Common myeloid progenitor, CD34-positive (primary cell): ENCODE results near the gene NXPH3.

Experiments
- CTCF ChIA-PET: fragments of 350-600 bp; sonication (Branson Sonifier 250); formaldehyde crosslinking; loops from one replicate; lab custom pipeline; 2021; ENCODE audit warnings: antibody characterized with exemption; lab: Charles Lee
- POLR2A ChIA-PET: fragments of 350-600 bp; sonication (Branson Sonifier 250); formaldehyde crosslinking; loops from one replicate; lab custom pipeline; 2021; ENCODE audit warnings: antibody characterized with exemption; lab: Charles Lee
- DNase-seq, 3 donors: peaks; one replicate each; pipeline versions ENCODE4 v3.0.0 to v3.0.0-alpha.2; 2013
- H3K27ac ChIP-seq, 2 experiments: 1 replicate in 1 of 2; 2 replicates in 1 of 2; pipeline ENCODE4 v1.7.0; 2013; ENCODE audit warnings: inconsistent platforms in 2 of 2, low read length in 2 of 2, mild to moderate bottlenecking in 2 of 2, low read depth in 1 of 2, moderate library complexity in 1 of 2; ENCODE audit not compliant: severe bottlenecking in 2 of 2, insufficient read depth in 1 of 2, poor library complexity in 1 of 2
- H3K27me3 ChIP-seq, 5 experiments: replicated peaks in 2 of 5; 1 replicate in 3 of 5; 2 replicates in 2 of 5; pipeline versions ENCODE4 v1.6.1 to v1.7.0; 2013; ENCODE audit warnings: low read length in 4 of 5, mild to moderate bottlenecking in 2 of 5, moderate library complexity in 2 of 5, inconsistent platforms in 1 of 5; ENCODE audit not compliant: insufficient read depth in 5 of 5, control insufficient read depth in 4 of 5
- H3K36me3 ChIP-seq, 4 experiments: 1 replicate in 2 of 4; 2 replicates in 2 of 4; pipeline versions ENCODE4 v1.6.1 to v1.7.0; 2013; ENCODE audit warnings: low read length in 3 of 4, control low read depth in 1 of 4, mild to moderate bottlenecking in 1 of 4; ENCODE audit not compliant: control insufficient read depth in 4 of 4, insufficient read depth in 4 of 4
- H3K4me1 ChIP-seq, 4 experiments: 1 replicate in 3 of 4; 2 replicates in 1 of 4; pipeline versions ENCODE4 v1.6.1 to v1.7.1; 2013; ENCODE audit warnings: low read length in 3 of 4, mild to moderate bottlenecking in 3 of 4, control low read depth in 1 of 4, inconsistent platforms in 1 of 4, moderate library complexity in 1 of 4; ENCODE audit not compliant: control insufficient read depth in 4 of 4, insufficient read depth in 4 of 4; ENCODE audit errors: control extremely low read depth in 1 of 4
- H3K4me3 ChIP-seq, 7 experiments: 1 replicate in 4 of 7; 2 replicates in 3 of 7; pipeline versions ENCODE4 v1.5.1 to v1.7.0; 2013; ENCODE audit warnings: mild to moderate bottlenecking in 7 of 7, low read length in 6 of 7, moderate library complexity in 6 of 7, inconsistent platforms in 2 of 7, low read depth in 2 of 7, control low read depth in 1 of 7; ENCODE audit not compliant: insufficient read depth in 4 of 7, control insufficient read depth in 1 of 7; ENCODE audit errors: extremely low read depth in 1 of 7
- H3K9me3 ChIP-seq, 5 experiments: 1 replicate in 4 of 5; 2 replicates in 1 of 5; pipeline versions ENCODE4 v1.6.1 to v1.7.1; 2013; ENCODE audit warnings: low read length in 4 of 5, mild to moderate bottlenecking in 2 of 5, inconsistent platforms in 1 of 5, low read depth in 1 of 5, moderate library complexity in 1 of 5; ENCODE audit not compliant: control insufficient read depth in 4 of 5, insufficient read depth in 2 of 5; ENCODE audit errors: control extremely low read depth in 1 of 5
- WGBS: methylation state at CpG from one replicate; pipeline ENCODE4 v1.1.5; 2013; ENCODE audit not compliant: insufficient coverage; 5-methylcytosine and 5-hydroxymethylcytosine counted together

NXPH3 gene

DNA sequence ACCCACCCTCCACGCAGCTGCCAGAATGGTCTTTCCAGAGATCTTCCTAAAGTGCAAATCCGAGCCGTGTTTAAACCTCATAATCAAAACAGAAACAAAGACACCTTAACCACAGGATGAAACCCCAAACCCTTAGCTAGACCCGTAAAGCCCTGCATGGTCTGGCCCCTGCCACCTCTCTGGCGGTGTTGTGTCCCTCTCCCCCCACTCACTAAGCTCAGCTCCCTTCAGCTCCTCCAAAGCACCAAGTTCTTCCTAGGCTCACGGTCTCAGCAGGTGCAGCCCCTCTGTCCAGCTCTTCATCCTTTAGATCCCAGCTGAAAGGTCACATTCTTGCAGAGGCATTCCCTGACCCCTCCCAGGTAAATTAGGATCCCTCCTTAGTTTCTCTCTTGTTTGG is 4.4 kb upstream of the NXPH3 start:
- no peak for DNase-seq
- Histone ChIP-seq H3K36me3 (no peaks in the 10 kb centered on the region), H3K4me3 (no peak overlapping the region), H3K9me3 (no peaks in the 10 kb centered on the region), H3K27ac (no peak overlapping the region), H3K27me3 (peaks cover 0 to 38% (median 20%) of the 10 kb centered on the region in 5 experiments), H3K4me1 (peaks cover 0 to 30% (median 23%) of the 10 kb centered on the region in 4 experiments)
- ChIA-PET POLR2A (no interaction called here), CTCF (interaction anchor here (0.9 to 9.3 kb wide), 12 partner anchors 8 to 426 kb away, joined by 3 to 277 read pairs (median 4); partner anchors contain the start of gene SLC35B1)
- WGBS, result 91% methylated on average over 4 of the region's 6 CpGs

DNA sequence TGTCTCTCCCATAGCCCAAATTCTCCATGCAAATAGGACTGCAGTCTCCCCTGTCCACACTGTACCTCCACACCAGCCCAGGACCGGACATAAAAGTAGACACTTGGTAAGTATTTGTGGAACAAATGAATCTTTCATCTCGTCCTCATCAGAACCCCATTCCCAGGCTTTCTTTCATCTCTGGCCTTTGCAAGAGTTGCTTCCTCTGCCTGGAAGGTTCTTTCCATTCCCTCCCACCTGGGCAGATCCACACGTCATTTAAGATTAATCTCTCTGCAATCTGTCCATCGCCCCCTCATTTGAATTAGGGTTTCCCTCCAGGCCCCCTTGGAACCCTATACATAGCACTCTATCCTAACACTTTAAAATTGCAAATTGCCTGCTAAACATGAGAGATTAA is 3.9 kb upstream of the NXPH3 start:
- POLR2A ChIA-PET, result no interaction called here
- CTCF ChIA-PET, result interaction anchor here (0.9 to 9.3 kb wide), 10 partner anchors 10 to 426 kb away, joined by 3 to 277 read pairs (median 4); partner anchors contain the start of gene SLC35B1
- no peak for DNase-seq
- Histone ChIP-seq H3K4me3 (no peak overlapping the region), H3K27ac (no peak overlapping the region), H3K4me1 (peaks cover 0 to 30% (median 24%) of the 10 kb centered on the region in 4 experiments), H3K36me3 (no peaks in the 10 kb centered on the region), H3K9me3 (no peaks in the 10 kb centered on the region), H3K27me3 (peaks cover 0 to 43% (median 20%) of the 10 kb centered on the region in 5 experiments)
- 91% methylated on average over 4 of the region's 4 CpGs for WGBS

DNA sequence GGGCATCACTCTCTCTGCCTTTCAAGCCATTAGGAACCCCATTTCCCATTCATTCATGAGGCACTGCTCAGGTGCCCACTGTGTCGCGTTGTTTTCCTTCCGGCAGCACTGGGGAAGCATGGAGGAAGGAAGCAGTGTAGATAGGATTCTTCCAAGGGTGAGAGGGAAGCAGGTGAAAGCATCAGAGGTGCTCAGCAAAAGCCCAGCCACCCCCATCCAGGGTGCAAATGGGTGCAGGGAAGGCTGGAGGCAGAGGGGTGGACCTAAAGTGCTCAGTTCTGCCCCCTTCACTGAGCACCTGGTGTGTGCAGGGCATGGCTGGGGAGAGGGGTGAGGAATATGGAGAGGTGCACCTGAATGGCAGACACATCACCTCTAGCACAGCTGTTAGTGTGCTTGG is 3.4 kb upstream of the NXPH3 start:
- ChIA-PET CTCF (interaction anchor here (1.0 to 9.3 kb wide), 5 partner anchors 25 to 425 kb away, joined by 3 to 277 read pairs (median 5); partner anchors contain the start of gene SLC35B1), POLR2A (no interaction called here)
- Histone ChIP-seq H3K9me3 (no peaks in the 10 kb centered on the region), H3K27me3 (peaks cover 0 to 47% (median 23%) of the 10 kb centered on the region in 5 experiments), H3K4me1 (peaks cover 0 to 31% (median 27%) of the 10 kb centered on the region in 4 experiments), H3K27ac (no peak overlapping the region), H3K36me3 (no peaks in the 10 kb centered on the region), H3K4me3 (no peak overlapping the region)
- whole genome bisulfite sequencing, result 95% methylated on average over 3 of the region's 3 CpGs
- DNase-seq, result no peak

DNA sequence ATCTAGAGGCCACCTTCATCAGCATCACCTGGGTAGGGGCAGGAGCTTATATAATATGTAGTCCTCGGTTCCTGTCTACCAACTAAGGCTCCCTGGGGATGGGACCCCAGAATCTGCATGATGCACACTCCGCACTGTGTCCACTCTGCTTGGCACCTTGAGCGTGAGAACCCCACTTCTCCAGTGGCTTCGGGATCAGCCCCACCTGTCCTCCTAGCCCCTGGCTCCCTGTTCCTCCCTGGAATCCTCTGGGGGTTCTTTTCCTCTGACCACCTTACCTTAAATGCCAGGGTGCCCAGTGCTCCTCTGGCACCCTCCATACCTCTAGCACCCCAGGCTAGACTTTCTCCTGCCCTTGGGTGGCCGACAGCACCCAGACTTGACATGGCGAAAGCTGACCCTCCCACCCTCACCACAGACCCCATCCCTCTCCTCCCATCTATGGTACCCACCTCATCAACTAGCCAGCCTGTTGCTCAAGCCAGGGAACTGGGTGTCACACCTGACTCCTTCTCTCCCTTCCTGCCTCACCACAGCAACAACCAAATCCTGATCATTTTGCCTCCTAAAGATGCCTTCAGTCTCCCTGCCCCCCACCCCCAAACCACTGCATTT is 2.8 kb upstream of the NXPH3 start:
- CTCF ChIA-PET, result interaction anchor here (1.0 to 9.3 kb wide), 3 partner anchors 25 to 126 kb away, joined by 3 to 277 read pairs (median 5); partner anchors contain the start of gene SLC35B1
- 95% methylated on average over 6 of the region's 6 CpGs for WGBS
- POLR2A ChIA-PET, result no interaction called here
- no peaks in the 10 kb centered on the region for H3K9me3 ChIP-seq
- peaks cover 0 to 54% (median 28%) of the 10 kb centered on the region in 5 experiments for H3K27me3 ChIP-seq
- no peak for DNase-seq
- H3K4me3 ChIP-seq, result no peak overlapping the region
- H3K4me1 ChIP-seq, result peaks cover 0 to 27% (median 24%) of the 10 kb centered on the region in 4 experiments
- H3K36me3 ChIP-seq, result no peaks in the 10 kb centered on the region
- no peak overlapping the region for H3K27ac ChIP-seq

DNA sequence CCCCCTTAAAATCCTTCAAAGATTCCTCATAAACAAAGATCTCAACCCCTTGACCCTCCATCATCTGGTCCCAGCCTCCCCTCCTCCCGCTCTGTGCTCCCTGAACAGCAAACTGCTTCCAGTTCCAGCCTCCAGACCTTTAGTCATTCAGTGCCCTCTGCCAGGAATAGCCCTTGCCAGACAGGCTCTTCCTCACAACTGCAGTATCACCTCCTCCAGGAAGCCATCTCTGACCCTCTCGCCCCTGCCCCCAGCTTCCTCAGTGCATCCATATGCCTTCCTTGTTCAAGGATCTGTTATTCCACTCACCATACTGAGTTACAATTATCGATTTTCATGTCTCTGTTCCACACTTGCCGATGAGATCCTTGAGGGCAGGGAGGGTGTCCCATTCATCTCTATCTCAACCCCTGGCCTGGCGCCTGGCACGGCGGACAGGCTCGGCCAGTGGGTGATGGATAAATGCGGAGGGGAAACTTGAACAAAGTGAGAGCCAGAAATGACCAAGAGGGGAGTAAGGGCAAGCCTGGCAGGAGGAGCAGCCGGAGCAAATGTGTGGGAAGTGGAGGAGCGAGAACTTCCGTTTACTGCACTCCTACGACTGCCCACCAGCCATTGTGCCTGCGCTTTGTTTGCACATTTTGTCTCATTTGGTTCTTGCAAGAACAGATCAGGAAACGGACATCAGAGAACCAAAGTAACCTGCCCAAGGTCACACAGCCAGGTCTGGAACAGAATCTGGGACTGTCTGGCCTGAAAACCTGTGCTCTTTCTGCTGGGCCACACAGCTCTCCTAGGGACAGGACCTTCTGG is 2.0 kb upstream of the NXPH3 start:
- Histone ChIP-seq H3K4me1 (peaks cover 0 to 23% (median 21%) of the 10 kb centered on the region in 4 experiments), H3K27me3 (peaks cover 0 to 57% (median 30%) of the 10 kb centered on the region in 5 experiments), H3K36me3 (no peaks in the 10 kb centered on the region), H3K4me3 (no peak overlapping the region), H3K9me3 (no peaks in the 10 kb centered on the region), H3K27ac (no peak overlapping the region)
- ChIA-PET CTCF (interaction anchor here (1.4 to 9.3 kb wide), 2 partner anchors 24 to 125 kb away, joined by 5 to 277 read pairs; partner anchors contain the start of gene SLC35B1), POLR2A (interaction anchor here (0.6 kb wide), 2 partner anchors 105 to 167 kb away, joined by 3 to 7 read pairs; no protein-coding TSS in a partner anchor)
- 97% methylated on average over 15 of the region's 15 CpGs for WGBS
- DNase-seq, result no peak

DNA sequence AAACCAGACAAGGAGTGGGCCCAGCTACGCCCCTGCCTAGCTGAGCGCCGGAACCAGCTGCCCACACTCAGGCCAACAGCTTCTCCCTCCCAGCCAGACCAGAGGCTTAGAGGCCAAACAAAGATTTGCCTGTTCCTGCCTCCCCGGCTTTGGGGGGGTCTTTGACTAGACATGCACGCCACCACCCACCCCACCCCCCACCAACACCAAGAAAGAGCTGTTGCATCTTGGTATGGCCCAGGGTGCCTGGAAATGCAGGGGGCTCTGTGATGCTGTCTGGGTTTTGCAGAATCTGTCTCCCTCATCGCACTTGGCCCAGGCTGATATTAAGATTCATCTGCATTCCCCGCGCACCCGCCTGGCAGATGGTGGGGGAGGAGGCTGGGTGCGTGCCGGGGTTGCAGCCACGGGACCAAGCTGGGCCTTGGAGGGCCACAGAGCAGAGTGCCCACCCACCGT is 1.3 kb upstream of the NXPH3 start:
- peaks cover 0 to 61% (median 30%) of the 10 kb centered on the region in 5 experiments for H3K27me3 ChIP-seq
- DNase-seq, result no peak
- H3K36me3 ChIP-seq, result no peaks in the 10 kb centered on the region
- H3K27ac ChIP-seq, result no peak overlapping the region
- no peak overlapping the region for H3K4me3 ChIP-seq
- CTCF ChIA-PET, result interaction anchor here (1.4 to 9.3 kb wide), 2 partner anchors 124 to 282 kb away, joined by 3 to 277 read pairs; partner anchors contain the start of gene SLC35B1
- POLR2A ChIA-PET, result interaction anchor here (0.6 kb wide), 2 partner anchors 105 to 167 kb away, joined by 3 to 7 read pairs; no protein-coding TSS in a partner anchor
- no peaks in the 10 kb centered on the region for H3K9me3 ChIP-seq
- WGBS, result 86% methylated on average over 8 of the region's 13 CpGs
- H3K4me1 ChIP-seq, result peaks cover 0 to 23% (median 21%) of the 10 kb centered on the region in 4 experiments
